HG02623 (cell line): Measurements from ENCODE around the gene PDXK.
A peak's percentile ranks its signal among the peaks of the same experiment; 100 is the strongest.
"Not testable (repeated sequence)": the region's sequence is repeated elsewhere in the genome, so short reads cannot be mapped to it uniquely, and the experiment has no call there.

ENCODE experiments used
- ATAC-seq: cut with Tn5 transposase; IDR thresholded peaks from one replicate; pipeline ENCODE4 v1.9.1; 2021; ENCODE audit warnings: moderate library complexity; ENCODE audit not compliant: unreplicated experiment

The PDXK gene

GRCh38 chr21:43697758-43698643 is 20.9 kb upstream of the PDXK start:
- ATAC-seq, result no peak

GRCh38 chr21:43699492-43699777 is 19.5 kb upstream of the PDXK start:
- ATAC-seq, result not testable (repeated sequence)

GRCh38 chr21:43699933-43700599 is 18.9 kb upstream of the PDXK start:
- no peak for ATAC-seq

GRCh38 chr21:43701936-43702784 is 16.8 kb upstream of the PDXK start:
- ATAC-seq, result no peak

GRCh38 chr21:43702785-43703034 is 16.2 kb upstream of the PDXK start:
- ATAC-seq, result no peak

- no peak for ATAC-seq
Observed at GRCh38 chr21:43703035-43703880, 15.7 kb upstream of the PDXK start.

- no peak for ATAC-seq
Observed at GRCh38 chr21:43707462-43707861, 11.5 kb upstream of the PDXK start.

- ATAC-seq, result no peak
Observed at GRCh38 chr21:43708745-43709381, 10.1 kb upstream of the PDXK start.

GRCh38 chr21:43712268-43712942 is 6.5 kb upstream of the PDXK start:
- no peak for ATAC-seq

GRCh38 chr21:43713123-43713522 is 5.8 kb upstream of the PDXK start:
- not testable (repeated sequence) for ATAC-seq

- no peak for ATAC-seq
Observed at GRCh38 chr21:43716376-43717165, 2.4 kb upstream of the PDXK start.

GRCh38 chr21:43717166-43717853 is 1.6 kb upstream of the PDXK start:
- ATAC-seq, result no peak

- ATAC-seq, result no peak
Observed at GRCh38 chr21:43717967-43718871, 710 bp upstream of the PDXK start.

GRCh38 chr21:43719748-43720538 is 1.0 kb downstream of the PDXK start:
- ATAC-seq, result peak; percentile 2

- no peak for ATAC-seq
Observed at GRCh38 chr21:43720539-43721166, 1.7 kb downstream of the PDXK start.

- no peak for ATAC-seq
Observed at GRCh38 chr21:43721206-43721605, 2.3 kb downstream of the PDXK start.
